CD4-positive, CD25-positive, alpha-beta regulatory T cell (primary cell): ENCODE data around the gene C1orf210. TPM values are rescaled to one million over a fixed set of nuclear protein-coding genes. Genes with fewer than 3 reads are reported as not detected.
A peak's percentile ranks its signal among the peaks of the same experiment; 100 is the strongest.

Experiments used
- ATAC-seq, 2 donors: fragments of 150-1000 bp; cut with Tn5 transposase; one replicate each; pipeline ENCODE4 v1.10.0; 2021; ENCODE audit warnings: low read depth in 2 of 2, moderate number of reproducible peaks in 2 of 2, moderate library complexity in 1 of 2
- DNase-seq, 3 donors: peaks; one replicate each; pipeline versions ENCODE4 v3.0.0 to v3.0.0-alpha.2; 2012 to 2022; ENCODE audit warnings: mixed read lengths in 1 of 3
- H3K27ac ChIP-seq: one replicate; pipeline ENCODE4 v1.7.0; 2013; ENCODE audit warnings: mild to moderate bottlenecking, low read length; ENCODE audit not compliant: insufficient read depth, poor library complexity, severe bottlenecking
- H3K27me3 ChIP-seq: one replicate; pipeline ENCODE4 v1.7.0; 2013; ENCODE audit warnings: low read length; ENCODE audit not compliant: control insufficient read depth, insufficient read depth
- H3K36me3 ChIP-seq: one replicate; pipeline ENCODE4 v1.7.0; 2013; ENCODE audit warnings: mild to moderate bottlenecking, low read length, moderate library complexity; ENCODE audit not compliant: control insufficient read depth, insufficient read depth
- H3K4me1 ChIP-seq: 2 replicates; pipeline ENCODE4 v1.7.0; 2013; ENCODE audit warnings: mild to moderate bottlenecking, low read length; ENCODE audit not compliant: insufficient read depth, control insufficient read depth, poor library complexity, severe bottlenecking
- H3K4me3 ChIP-seq: one replicate; pipeline ENCODE4 v1.7.0; 2013; ENCODE audit warnings: low read depth, mild to moderate bottlenecking, low read length, moderate library complexity
- H3K9me3 ChIP-seq, 2 experiments: 1 replicate in 1 of 2; 2 replicates in 1 of 2; pipeline ENCODE4 v1.7.0; 2013; ENCODE audit warnings: low read length in 2 of 2, mild to moderate bottlenecking in 1 of 2, moderate library complexity in 1 of 2; ENCODE audit not compliant: control insufficient read depth in 2 of 2
- H3K27ac Mint-ChIP-seq, 3 donors: one replicate each; pipeline ENCODE4 v1.8.0; 2020 to 2022; ENCODE audit warnings: mild to moderate bottlenecking in 3 of 3, mixed read lengths in 3 of 3, moderate library complexity in 2 of 3
- H3K27me3 Mint-ChIP-seq: one replicate; pipeline ENCODE4 v1.8.0; 2022; ENCODE audit warnings: mild to moderate bottlenecking, mixed read lengths
- H3K36me3 Mint-ChIP-seq: one replicate; pipeline ENCODE4 v1.8.0; 2020; ENCODE audit warnings: mixed read lengths
- H3K4me1 Mint-ChIP-seq, 4 donors: one replicate each; pipeline ENCODE4 v1.8.0; 2020 to 2022; ENCODE audit warnings: mixed read lengths in 4 of 4, mild to moderate bottlenecking in 1 of 4
- H3K4me3 Mint-ChIP-seq, 4 donors: one replicate each; pipeline ENCODE4 v1.8.0; 2020 to 2022; ENCODE audit warnings: mild to moderate bottlenecking in 4 of 4, mixed read lengths in 4 of 4, moderate library complexity in 3 of 4
- H3K9me3 Mint-ChIP-seq, 7 donors: one replicate each; pipeline ENCODE4 v1.8.0; 2020 to 2022; ENCODE audit warnings: mixed read lengths in 7 of 7, mild to moderate bottlenecking in 3 of 7, moderate library complexity in 2 of 7
- polyA plus RNA-seq, 4 donors: library from polyadenylated mRNA; unstranded; fragments of 300-500 nt; fragmentation: Illumina TruSeq; gene quantifications; one replicate each; pipeline ENCODE4 v1.2.3, GENCODE V29; 2021
- total RNA-seq: library from RNA; stranded (reverse); gene quantifications from one replicate; pipeline ENCODE4 v1.2.3, GENCODE V29; 2022

Gene C1orf210
- total and polyA plus RNA-seq, 5 donors from 2014 or later, result not detected

DNA sequence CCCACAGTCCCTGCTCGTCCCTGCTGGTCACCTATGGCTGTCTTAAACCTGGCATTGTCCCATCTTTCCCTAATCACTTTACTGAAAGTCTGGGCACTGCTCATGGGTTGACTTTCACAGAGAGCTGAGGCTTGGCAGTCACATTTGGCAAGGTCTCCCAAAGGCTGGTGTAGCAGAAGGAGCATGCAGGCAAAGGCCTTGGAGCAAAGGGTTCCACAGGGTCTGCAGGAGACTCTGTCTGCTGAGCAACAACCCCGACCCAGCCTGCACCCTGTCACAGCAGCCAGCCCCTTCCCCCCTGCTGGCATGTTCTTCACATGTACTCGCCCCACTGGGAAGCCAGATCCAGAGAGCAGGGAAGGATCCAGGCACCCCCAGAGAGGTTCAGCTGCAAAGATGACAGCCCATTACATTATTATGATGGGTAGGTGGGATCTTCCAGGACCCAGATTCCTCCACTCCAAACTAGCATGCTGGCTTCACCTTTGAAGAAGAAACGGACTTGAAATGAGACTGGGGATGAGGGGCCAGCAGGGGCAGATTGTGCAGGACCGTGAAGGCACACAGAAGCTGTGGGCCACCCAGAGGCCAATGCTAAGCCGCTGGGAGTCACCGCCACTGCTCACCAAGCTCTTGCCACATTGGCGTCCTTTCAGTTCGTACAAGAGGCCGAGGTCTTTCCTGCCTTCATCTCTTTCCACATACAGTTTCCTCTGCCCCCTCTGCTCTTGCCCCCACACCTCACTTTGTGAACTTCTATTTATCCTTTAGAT is 29.8 kb downstream of the C1orf210 start:
- H3K9me3 Mint-ChIP-seq, result peaks cover 0 to 2% (median 0%) of the 10 kb centered on the region in 7 donors
- DNase-seq, result no peak

DNA sequence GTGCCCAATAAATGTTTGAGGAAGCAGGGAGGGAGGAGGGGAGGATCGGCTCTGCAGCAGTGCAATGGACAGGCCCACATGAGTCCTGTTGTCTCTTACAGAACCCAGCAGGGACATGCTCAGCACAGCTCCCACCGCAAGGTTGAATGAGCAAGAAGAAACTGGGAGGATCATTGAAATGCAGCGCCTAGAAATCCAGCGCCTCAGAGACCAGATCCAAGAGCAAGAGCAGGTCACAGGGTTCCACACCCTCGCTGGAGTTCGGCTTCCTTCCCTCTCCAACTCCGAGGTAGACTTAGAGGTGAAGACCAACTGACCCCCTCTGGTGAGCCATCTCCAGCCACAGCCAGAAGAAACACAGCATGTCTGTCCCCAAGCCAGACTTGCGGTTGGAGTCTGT is 31.5 kb downstream of the C1orf210 start:
- Mint-ChIP-seq H3K4me3 (no peak overlapping the region), H3K4me1 (no peaks in the 10 kb centered on the region), H3K27me3 (peaks cover 21% of the 10 kb centered on the region), H3K9me3 (peaks cover 0 to 2% (median 0%) of the 10 kb centered on the region in 7 donors), H3K27ac (no peak overlapping the region), H3K36me3 (no peaks in the 10 kb centered on the region)
- Histone ChIP-seq H3K9me3 (no peaks in the 10 kb centered on the region), H3K27ac (no peak overlapping the region), H3K4me3 (no peak overlapping the region), H3K27me3 (no peaks in the 10 kb centered on the region), H3K4me1 (no peaks in the 10 kb centered on the region), H3K36me3 (no peaks in the 10 kb centered on the region)
- ATAC-seq (no peak), DNase-seq (no peak)

More for the DNA sequence above, 29.8 kb downstream of the C1orf210 start:
- H3K4me1 Mint-ChIP-seq, result no peaks in the 10 kb centered on the region
- no peak overlapping the region for H3K4me3 Mint-ChIP-seq
- no peaks in the 10 kb centered on the region for H3K27me3 ChIP-seq
- no peaks in the 10 kb centered on the region for H3K9me3 ChIP-seq
- no peak overlapping the region for H3K27ac Mint-ChIP-seq
- no peaks in the 10 kb centered on the region for H3K36me3 Mint-ChIP-seq
- no peaks in the 10 kb centered on the region for H3K4me1 ChIP-seq
- peaks cover 14% of the 10 kb centered on the region for H3K27me3 Mint-ChIP-seq
- no peak for ATAC-seq
- no peak overlapping the region for H3K27ac ChIP-seq
- H3K4me3 ChIP-seq, result no peak overlapping the region
- no peaks in the 10 kb centered on the region for H3K36me3 ChIP-seq

- no peak for ATAC-seq
- no peak overlapping the region for H3K27ac Mint-ChIP-seq
- peaks cover 21% of the 10 kb centered on the region for H3K27me3 Mint-ChIP-seq
- H3K9me3 Mint-ChIP-seq, result peaks cover 0 to 1% (median 0%) of the 10 kb centered on the region in 7 donors
- H3K27ac ChIP-seq, result no peak overlapping the region
- no peaks in the 10 kb centered on the region for H3K4me1 ChIP-seq
- H3K36me3 Mint-ChIP-seq, result no peaks in the 10 kb centered on the region
- no peaks in the 10 kb centered on the region for H3K4me1 Mint-ChIP-seq
- no peak overlapping the region for H3K4me3 ChIP-seq
- H3K27me3 ChIP-seq, result no peaks in the 10 kb centered on the region
- no peaks in the 10 kb centered on the region for H3K36me3 ChIP-seq
- DNase-seq, result no peak
- no peak overlapping the region for H3K4me3 Mint-ChIP-seq
- no peaks in the 10 kb centered on the region for H3K9me3 ChIP-seq
Measured at GRCh38 chr1:43253173-43253572, 32.2 kb downstream of the C1orf210 start.

DNA sequence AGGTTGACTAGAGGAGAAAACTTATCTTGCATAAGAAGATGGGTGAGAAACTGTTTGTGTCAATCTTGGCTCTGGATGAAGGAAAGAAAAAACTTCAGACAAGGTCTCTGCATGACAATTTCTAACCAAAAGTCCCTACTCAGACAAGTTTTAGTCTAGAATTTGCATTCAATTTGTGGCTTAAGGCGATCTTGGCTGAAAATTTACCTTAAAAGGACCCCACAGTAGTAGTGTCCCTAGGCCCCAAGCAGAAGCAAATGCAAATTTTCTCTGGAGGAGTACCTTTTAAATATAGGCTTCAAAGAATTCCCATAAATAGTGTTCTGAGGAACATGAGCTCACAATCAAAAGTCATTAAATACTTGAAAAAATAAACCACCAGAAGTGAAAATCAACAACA is 33.2 kb downstream of the C1orf210 start:
- no peak overlapping the region for H3K27ac ChIP-seq
- H3K9me3 ChIP-seq, result no peaks in the 10 kb centered on the region
- H3K27me3 Mint-ChIP-seq, result peaks cover 21% of the 10 kb centered on the region
- H3K4me3 ChIP-seq, result no peak overlapping the region
- H3K36me3 ChIP-seq, result no peaks in the 10 kb centered on the region
- H3K36me3 Mint-ChIP-seq, result no peaks in the 10 kb centered on the region
- peak overlapping the region in 1 of 3 donors; percentile 40 for H3K27ac Mint-ChIP-seq
- H3K4me1 Mint-ChIP-seq, result no peaks in the 10 kb centered on the region
- ATAC-seq, result no peak
- H3K27me3 ChIP-seq, result no peaks in the 10 kb centered on the region
- no peaks in the 10 kb centered on the region for H3K4me1 ChIP-seq
- DNase-seq, result no peak
- no peaks in the 10 kb centered on the region for H3K9me3 Mint-ChIP-seq
- H3K4me3 Mint-ChIP-seq, result no peak overlapping the region

- Mint-ChIP-seq H3K27ac (no peak overlapping the region), H3K9me3 (peaks cover 0 to 2% (median 0%) of the 10 kb centered on the region in 7 donors), H3K27me3 (peaks cover 23% of the 10 kb centered on the region), H3K36me3 (no peaks in the 10 kb centered on the region), H3K4me1 (no peaks in the 10 kb centered on the region), H3K4me3 (no peak overlapping the region)
- no peaks in the 10 kb centered on the region for H3K27me3 ChIP-seq
- no peak overlapping the region for H3K4me3 ChIP-seq
- no peak for DNase-seq
- no peaks in the 10 kb centered on the region for H3K4me1 ChIP-seq
- no peak for ATAC-seq
- no peak overlapping the region for H3K27ac ChIP-seq
- H3K36me3 ChIP-seq, result no peaks in the 10 kb centered on the region
- H3K9me3 ChIP-seq, result no peaks in the 10 kb centered on the region
Measured at GRCh38 chr1:43251024-43251423, 34.4 kb downstream of the C1orf210 start.

DNA sequence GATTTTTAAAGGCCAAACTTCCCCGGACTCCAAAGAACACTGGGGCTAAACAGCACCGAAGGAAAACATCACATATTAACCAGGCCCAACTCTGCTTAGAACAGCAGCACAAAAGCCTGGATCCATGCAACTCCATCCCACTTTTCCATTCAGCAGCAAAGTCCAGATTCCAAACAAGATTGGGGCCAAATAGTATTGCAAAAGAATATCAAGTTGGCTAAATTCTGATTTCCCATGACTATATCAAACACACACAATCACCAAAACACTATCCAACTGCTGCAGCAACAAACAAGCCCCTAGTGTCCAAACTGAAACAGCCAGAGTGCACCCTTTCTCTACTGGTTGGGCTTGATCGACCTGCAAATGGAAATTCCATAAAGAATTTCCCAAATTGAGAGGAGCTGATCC is 35.0 kb downstream of the C1orf210 start:
- no peak overlapping the region for H3K27ac ChIP-seq
- H3K4me1 ChIP-seq, result no peaks in the 10 kb centered on the region
- DNase-seq (no peak), ATAC-seq (no peak)
- no peaks in the 10 kb centered on the region for H3K27me3 ChIP-seq
- H3K9me3 Mint-ChIP-seq, result peaks cover 0 to 2% (median 0%) of the 10 kb centered on the region in 7 donors
- no peaks in the 10 kb centered on the region for H3K4me1 Mint-ChIP-seq
- no peak overlapping the region for H3K27ac Mint-ChIP-seq
- H3K27me3 Mint-ChIP-seq, result peaks cover 30% of the 10 kb centered on the region
- no peaks in the 10 kb centered on the region for H3K36me3 Mint-ChIP-seq
- no peak overlapping the region for H3K4me3 Mint-ChIP-seq
- no peak overlapping the region for H3K4me3 ChIP-seq
- no peaks in the 10 kb centered on the region for H3K36me3 ChIP-seq
- H3K9me3 ChIP-seq, result no peaks in the 10 kb centered on the region

GRCh38 chr1:43247256-43247921 is 38.0 kb downstream of the C1orf210 start:
- no peaks in the 10 kb centered on the region for H3K9me3 ChIP-seq
- H3K36me3 ChIP-seq, result no peaks in the 10 kb centered on the region
- DNase-seq (no peak), ATAC-seq (no peak)
- H3K27ac ChIP-seq, result no peak overlapping the region
- peaks cover 32% of the 10 kb centered on the region for H3K27me3 Mint-ChIP-seq
- H3K4me1 Mint-ChIP-seq, result no peaks in the 10 kb centered on the region
- H3K9me3 Mint-ChIP-seq, result peaks cover 0 to 2% (median 0%) of the 10 kb centered on the region in 7 donors
- no peak overlapping the region for H3K4me3 Mint-ChIP-seq
- H3K27me3 ChIP-seq, result no peaks in the 10 kb centered on the region
- H3K4me1 ChIP-seq, result no peaks in the 10 kb centered on the region
- no peaks in the 10 kb centered on the region for H3K36me3 Mint-ChIP-seq
- no peak overlapping the region for H3K27ac Mint-ChIP-seq
- no peak overlapping the region for H3K4me3 ChIP-seq
